HG03064 (cell line): Measurements from ENCODE around the gene MAP3K21.

Source experiments
- ATAC-seq: cut with Tn5 transposase; IDR thresholded peaks from one replicate; pipeline ENCODE4 v1.9.1; 2021; ENCODE audit warnings: low read depth; ENCODE audit not compliant: unreplicated experiment

Gene MAP3K21

GRCh38 chr1:233357595-233358397 lies 30.3 kb downstream of the MAP3K21 start:
- ATAC-seq: no peak

DNA sequence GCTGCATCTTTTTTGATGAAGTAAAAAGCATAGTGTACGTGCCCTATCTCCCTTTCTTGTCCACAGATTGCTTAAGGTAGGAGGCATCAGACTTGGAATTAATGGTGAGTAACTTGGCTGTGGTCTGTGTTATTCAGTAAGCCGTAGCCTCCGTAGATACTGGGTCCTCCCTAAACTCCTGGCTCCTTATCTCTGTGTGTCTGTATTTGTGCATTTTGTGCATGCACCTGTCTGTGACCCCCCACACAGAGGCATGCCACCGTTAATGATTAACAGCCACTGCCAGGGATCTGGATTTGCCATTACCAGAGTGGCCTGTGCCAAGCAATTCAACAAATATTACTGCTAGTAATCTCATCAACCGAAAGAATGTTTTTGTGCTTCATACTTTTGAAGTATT lies 31.9 kb downstream of the MAP3K21 start:
- no peak for ATAC-seq

DNA sequence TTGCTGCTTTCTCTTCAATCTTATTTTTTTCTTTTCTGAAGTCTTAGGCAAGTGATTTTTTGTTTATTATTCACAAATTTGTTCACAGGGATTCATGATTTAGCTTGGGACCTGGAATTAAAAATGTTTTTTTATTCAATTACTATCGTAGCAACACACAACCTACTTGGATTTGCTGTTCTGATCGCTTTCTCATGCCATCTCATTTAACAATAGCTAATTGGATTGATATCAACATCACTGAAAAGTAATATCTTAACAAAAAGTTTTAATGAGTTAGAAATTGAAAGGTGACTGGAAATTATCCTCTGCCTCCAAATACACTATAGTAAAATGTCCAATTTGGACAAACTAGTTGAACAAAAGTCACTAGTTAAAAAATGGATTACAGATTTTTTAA lies 32.4 kb downstream of the MAP3K21 start:
- ATAC-seq: no peak

- no peak for ATAC-seq
Measured at GRCh38 chr1:233360525-233361102, 33.1 kb downstream of the MAP3K21 start.

- no peak for ATAC-seq
Measured at GRCh38 chr1:233361876-233362275, 34.4 kb downstream of the MAP3K21 start.

- no peak for ATAC-seq
Measured at GRCh38 chr1:233362743-233363142, 35.2 kb downstream of the MAP3K21 start.

DNA sequence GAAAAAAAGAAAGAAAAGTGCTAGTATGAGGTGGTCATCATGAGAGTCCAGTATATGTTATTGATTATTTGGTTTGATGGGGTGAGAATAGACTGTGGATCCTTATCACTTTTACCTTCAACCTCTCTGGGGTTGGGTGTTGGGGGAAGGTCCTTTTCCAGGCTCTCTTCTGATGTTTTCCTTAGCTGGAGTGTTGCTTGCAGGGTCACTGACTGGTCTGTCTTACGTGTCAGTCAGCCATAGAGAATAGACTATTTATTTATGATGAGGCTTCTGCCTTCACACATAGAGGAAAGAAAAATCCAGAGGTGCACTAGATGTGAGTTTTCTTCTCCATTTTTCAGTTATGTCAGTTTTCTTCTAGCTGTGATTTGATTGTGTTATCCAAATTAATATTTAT lies 36.5 kb downstream of the MAP3K21 start:
- ATAC-seq: no peak

- ATAC-seq: no peak
Measured at GRCh38 chr1:233364695-233365539, 37.4 kb downstream of the MAP3K21 start.

DNA sequence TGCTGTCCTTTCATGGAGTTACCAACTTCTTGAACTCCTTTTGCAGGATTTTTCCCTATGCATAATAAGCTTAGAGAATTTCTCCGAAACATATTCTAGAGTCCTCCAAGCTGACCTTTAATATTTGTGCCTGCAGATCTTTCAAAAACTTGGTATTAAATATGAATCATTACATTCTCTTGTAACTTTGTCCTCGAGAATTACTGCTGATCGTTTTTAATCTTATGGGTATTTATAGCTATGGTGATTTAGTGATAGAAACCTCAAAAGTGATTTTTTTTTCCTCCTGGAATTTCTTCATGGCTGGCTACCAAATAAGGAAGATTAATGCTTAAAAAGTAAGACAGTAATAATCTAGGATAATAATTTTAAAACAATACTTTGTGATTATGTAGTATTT lies 39.1 kb downstream of the MAP3K21 start:
- ATAC-seq: no peak

GRCh38 chr1:233367057-233367803 lies 39.7 kb downstream of the MAP3K21 start:
- ATAC-seq: no peak

DNA sequence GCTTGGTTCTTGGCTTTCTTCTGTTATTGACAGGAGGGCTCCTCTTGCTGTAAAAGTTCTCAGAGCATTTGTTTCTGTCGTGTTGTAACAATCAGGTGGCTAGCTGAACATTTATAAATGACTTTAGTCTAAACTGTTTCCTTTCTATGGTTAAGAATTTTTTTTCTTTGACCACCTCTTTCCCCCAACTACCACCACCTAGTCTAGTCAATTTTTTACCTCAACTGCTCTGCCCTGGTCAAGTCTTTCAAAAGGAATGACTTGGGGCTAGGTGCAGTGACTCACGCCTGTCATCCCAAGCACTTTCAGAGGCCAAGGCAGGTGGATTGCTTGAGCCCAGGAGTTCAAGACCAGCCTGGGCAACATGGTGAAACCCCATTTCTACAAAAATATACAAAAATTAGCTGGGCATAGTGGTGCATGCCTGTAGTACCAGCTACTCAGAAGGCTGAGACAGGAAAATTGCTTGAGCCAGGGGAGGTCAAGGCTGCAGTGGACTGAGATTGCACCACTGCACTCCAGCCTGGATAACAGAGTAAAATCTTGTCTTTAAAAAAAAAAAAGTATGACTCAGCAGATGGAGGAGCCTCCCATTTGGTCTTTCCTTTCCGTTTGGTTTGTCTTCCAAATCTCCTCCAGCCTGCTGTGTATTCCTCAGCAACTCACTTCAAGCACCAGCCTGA lies 40.7 kb downstream of the MAP3K21 start:
- no peak for ATAC-seq

DNA sequence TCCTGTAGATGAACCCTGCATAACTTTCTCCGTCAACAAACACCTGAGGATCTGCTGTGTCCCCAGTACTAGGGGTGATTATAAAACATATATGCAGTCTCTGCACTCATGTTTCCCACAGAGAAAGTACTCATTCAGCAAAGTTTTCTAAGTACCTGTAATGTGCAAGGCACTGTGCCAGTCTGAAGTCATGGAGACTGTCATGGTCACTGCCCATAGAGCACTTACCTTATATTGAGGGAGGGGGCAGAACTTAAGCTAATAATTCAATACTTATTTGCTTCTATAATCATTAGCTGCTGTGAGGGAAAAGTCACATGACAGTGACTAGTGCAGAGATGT lies 41.2 kb downstream of the MAP3K21 start:
- no peak for ATAC-seq

DNA sequence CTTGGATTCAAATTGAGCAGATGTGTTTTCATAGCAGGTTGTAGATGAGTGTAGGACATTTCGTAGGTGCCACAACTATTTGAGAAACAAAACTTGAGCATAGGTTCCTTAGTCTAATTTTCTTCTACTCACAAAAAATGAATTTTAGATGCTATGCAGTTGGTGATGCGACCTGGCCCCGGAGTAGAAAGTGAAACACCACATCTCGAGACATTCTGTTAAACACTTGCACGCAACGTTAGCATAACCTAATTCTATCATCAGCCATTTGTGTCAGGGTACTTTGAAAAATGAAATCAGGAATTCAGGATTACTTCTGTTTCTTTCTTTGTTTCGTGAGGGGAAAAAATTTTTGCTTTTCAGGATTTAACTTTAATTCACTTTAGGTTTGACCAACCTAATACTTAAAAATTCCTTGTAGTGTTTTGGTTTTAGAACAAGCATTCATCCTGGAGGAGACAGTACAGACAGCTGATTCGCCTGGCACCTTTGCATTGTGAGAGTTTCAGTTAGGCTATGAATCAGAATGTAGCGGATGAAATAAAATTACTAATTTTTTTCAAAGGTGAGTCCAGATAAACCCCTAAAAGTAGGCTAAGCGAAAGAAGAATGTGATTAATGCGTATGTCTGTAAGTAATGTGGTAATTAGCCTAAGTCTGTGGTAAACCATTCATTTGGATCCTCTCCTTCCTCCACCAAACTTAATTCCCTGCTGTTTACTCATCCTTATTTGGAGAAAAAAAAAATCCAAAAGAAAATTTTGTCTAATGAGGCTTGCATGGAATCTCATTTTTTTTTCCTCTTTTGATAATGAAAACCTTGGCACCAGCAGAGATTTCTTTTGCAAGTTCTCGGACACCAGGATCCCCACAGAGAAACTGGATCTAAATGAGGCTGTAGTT lies 44.9 kb downstream of the MAP3K21 start:
- no peak for ATAC-seq

GRCh38 chr1:233373226-233373625 lies 45.7 kb downstream of the MAP3K21 start:
- no peak for ATAC-seq

GRCh38 chr1:233375653-233376052 lies 48.1 kb downstream of the MAP3K21 start:
- no peak for ATAC-seq

- no peak for ATAC-seq
Measured at GRCh38 chr1:233376382-233377110, 49.0 kb downstream of the MAP3K21 start.

DNA sequence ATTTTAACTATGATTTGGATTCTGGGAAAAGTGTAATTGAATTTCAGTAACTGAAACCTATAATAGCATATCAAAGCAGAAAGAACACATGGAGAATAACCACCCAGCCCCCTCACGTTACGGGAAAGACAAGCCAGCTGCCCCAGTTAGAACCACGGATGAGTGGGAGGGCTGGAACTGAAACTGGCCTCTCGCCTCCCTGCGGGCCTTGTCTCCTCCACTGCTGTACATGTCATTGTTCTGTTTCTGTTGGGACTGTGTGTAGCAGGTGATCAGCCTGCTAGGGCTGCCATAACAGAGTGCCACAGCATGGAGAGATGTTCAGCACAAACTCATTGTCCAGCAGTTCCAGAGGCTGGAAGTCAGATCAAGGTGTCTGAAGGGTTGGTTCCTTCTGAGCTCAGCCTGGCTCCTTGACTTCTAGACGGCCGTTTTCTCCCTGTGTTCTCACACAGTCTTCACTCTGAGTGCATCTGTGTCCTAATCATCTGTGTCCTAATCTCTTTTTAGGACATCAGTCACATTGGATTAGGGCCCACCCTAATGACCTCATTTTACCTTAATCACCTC lies 52.4 kb downstream of the MAP3K21 start:
- no peak for ATAC-seq

- ATAC-seq: no peak
Measured at GRCh38 chr1:233381806-233382205, 54.3 kb downstream of the MAP3K21 start.
